Gastrocnemius medialis (tissue), 4 donors: ENCODE results near the gene UPK3A. TPM values are rescaled to one million over a fixed set of nuclear protein-coding genes. Genes with fewer than 3 reads are reported as not detected.

Experiments
- ATAC-seq, 2 donors: fragments of 150-250 bp; one replicate each; pipeline ENCODE4 v1.9.1; 2016
- DNase-seq, 2 donors: peaks; one replicate each; pipeline ENCODE4 v3.0.0-alpha.2; 2019
- H3K27ac ChIP-seq, 4 donors: fragments of 200-600 bp; sonication (generic); 1 replicate in 1 of 4; 2 replicates in 3 of 4; pipeline ENCODE4 v1.5.1; 2016 to 2018; ENCODE audit warnings: mild to moderate bottlenecking in 2 of 4, moderate library complexity in 1 of 4
- H3K27me3 ChIP-seq, 3 donors: fragments of 200-600 bp; sonication (generic) in 2 of 3; 1 replicate in 1 of 3; 2 replicates in 2 of 3; pipeline versions ENCODE4 v1.5.1 to v1.6.0; 2016 to 2019; ENCODE audit warnings: mild to moderate bottlenecking in 1 of 3, moderate library complexity in 1 of 3
- H3K36me3 ChIP-seq, 2 donors: fragments of 200-600 bp; sonication (generic) in 1 of 2; one replicate each; pipeline ENCODE4 v1.5.1; 2017 to 2018
- H3K4me1 ChIP-seq, 2 donors: fragments of 200-600 bp; sonication (generic) in 1 of 2; one replicate each; pipeline ENCODE4 v1.5.1; 2016 to 2017; ENCODE audit warnings: mild to moderate bottlenecking in 2 of 2
- H3K4me3 ChIP-seq, 4 donors: fragments of 200-600 bp; sonication (generic) in 3 of 4; 1 replicate in 1 of 4; 2 replicates in 3 of 4; pipeline ENCODE4 v1.5.1; 2016 to 2019; ENCODE audit warnings: mild to moderate bottlenecking in 2 of 4
- H3K9me3 ChIP-seq, 3 donors: fragments of 200-600 bp; sonication (generic) in 2 of 3; 1 replicate in 1 of 3; 2 replicates in 2 of 3; pipeline ENCODE4 v1.5.1; 2016 to 2019
- CTCF ChIP-seq, 5 experiments: fragments of 450-650 bp in 3 of 5; fragments of 200-600 bp in 2 of 5; sonication (generic) in 2 of 5; IDR thresholded peaks in 4 of 5; conservative IDR thresholded peaks in 1 of 5; 1 replicate in 4 of 5; 2 replicates in 1 of 5; pipeline ENCODE4 v1.5.1; 2016 to 2019; ENCODE audit warnings: antibody characterized with exemption in 5 of 5, mild to moderate bottlenecking in 3 of 5, moderate library complexity in 3 of 5
- POLR2A ChIP-seq, 2 donors: fragments of 450-650 bp; IDR thresholded peaks; one replicate each; pipeline ENCODE4 v1.6.1; 2017; ENCODE audit warnings: antibody characterized with exemption in 2 of 2, mild to moderate bottlenecking in 2 of 2, moderate library complexity in 2 of 2
- in situ Hi-C, 4 donors: fragments of 200-750 bp; cut with MboI; loops; one replicate each; pipeline versions ENCODE4 v1.15.0 to v1.8.0; 2017; ENCODE audit warnings: low sequenced_read_pairs in 4 of 4
- intact Hi-C: fragments of 100-400 bp; cut with DNase I; formaldehyde crosslinking; loops from one replicate; pipeline ENCODE4 v1.15.1; 2023; ENCODE audit warnings: low total_unique reads
- total RNA-seq, 4 donors: library from RNA; depleted of rRNA; stranded (reverse); fragments of >200 nt; gene quantifications; one replicate each; pipeline versions ENCODE4 v1.1.0 to v1.2.3, GENCODE V29; 2016

The UPK3A gene
- total RNA-seq, 4 donors from 2014 or later: 0.70 to 6.4 (median 2.1) TPM

GRCh38 chr22:45238076-45238956 lies 46.4 kb upstream of the UPK3A start:
- DNase-seq (no peak), ATAC-seq (no peak)
- Histone ChIP-seq H3K27me3 (no peaks in the 10 kb centered on the region), H3K4me1 (peaks cover 8 to 15% of the 10 kb centered on the region in 2 donors), H3K4me3 (no peak overlapping the region), H3K27ac (no peak overlapping the region), H3K9me3 (no peaks in the 10 kb centered on the region), H3K36me3 (no peaks in the 10 kb centered on the region)
- intact Hi-C loops: no loop called here
- in situ Hi-C loops: no loop called here
- TF ChIP-seq POLR2A (IDR thresholded peaks at IDR 0.05) (no peak), CTCF (IDR thresholded peaks at IDR 0.05 in 4 of 5, conservative IDR thresholded peaks at IDR 0.05 in 1 of 5) (no peak)

GRCh38 chr22:45238957-45239680 lies 45.6 kb upstream of the UPK3A start:
- Histone ChIP-seq H3K4me1 (peaks cover 8 to 15% of the 10 kb centered on the region in 2 donors), H3K9me3 (no peaks in the 10 kb centered on the region), H3K27ac (no peak overlapping the region), H3K27me3 (no peaks in the 10 kb centered on the region), H3K4me3 (peak overlapping the region in 2 of 4 donors; percentile 59 to 74), H3K36me3 (no peaks in the 10 kb centered on the region)
- TF ChIP-seq POLR2A (IDR thresholded peaks at IDR 0.05): no peak
- TF ChIP-seq CTCF (IDR thresholded peaks at IDR 0.05 in 4 of 5, conservative IDR thresholded peaks at IDR 0.05 in 1 of 5): no peak
- ATAC-seq (no peak), DNase-seq (no peak)
- in situ Hi-C loops: no loop called here
- intact Hi-C loops: no loop called here

- in situ Hi-C loops (no loop called here), intact Hi-C loops (loop anchor here (2.0 kb wide), 1 partner anchor 77 kb away; the partner anchor contains the start of gene NUP50)
- H3K36me3 ChIP-seq: no peaks in the 10 kb centered on the region
- no peak for TF ChIP-seq POLR2A (IDR thresholded peaks at IDR 0.05)
- no peak for TF ChIP-seq CTCF (IDR thresholded peaks at IDR 0.05 in 4 of 5, conservative IDR thresholded peaks at IDR 0.05 in 1 of 5)
- no peaks in the 10 kb centered on the region for H3K9me3 ChIP-seq
- H3K27me3 ChIP-seq: no peaks in the 10 kb centered on the region
- DNase-seq (no peak), ATAC-seq (no peak)
- no peak overlapping the region for H3K27ac ChIP-seq
- H3K4me1 ChIP-seq: peaks cover 8 to 15% of the 10 kb centered on the region in 2 donors
- H3K4me3 ChIP-seq: peak overlapping the region; percentile 59 to 83 (median 72)
These were observed 45.1 kb upstream of the UPK3A start for GRCh38 chr22:45239681-45240051.

GRCh38 chr22:45240104-45240809 lies 44.5 kb upstream of the UPK3A start:
- DNase-seq: no peak
- ATAC-seq: peak; percentile 10 to 32
- Histone ChIP-seq H3K36me3 (no peaks in the 10 kb centered on the region), H3K4me1 (peaks cover 8 to 15% of the 10 kb centered on the region in 2 donors), H3K4me3 (peak overlapping the region; percentile 59 to 83 (median 72)), H3K27ac (peak overlapping the region in 1 of 4 donors; percentile 52), H3K27me3 (no peaks in the 10 kb centered on the region), H3K9me3 (no peaks in the 10 kb centered on the region)
- in situ Hi-C loops (no loop called here), intact Hi-C loops (loop anchor here (2.0 kb wide), 1 partner anchor 77 kb away; the partner anchor contains the start of gene NUP50)
- TF ChIP-seq POLR2A (IDR thresholded peaks at IDR 0.05) (no peak), CTCF (IDR thresholded peaks at IDR 0.05 in 4 of 5, conservative IDR thresholded peaks at IDR 0.05 in 1 of 5) (no peak)
